Stomach (tissue), 4 donors: ENCODE measurements around the gene SARDH.

ENCODE experiments used
- EP300 ChIP-seq: sonication (generic); formaldehyde crosslinking; IDR thresholded peaks from one replicate; pipeline ENCODE4 v1.6.1; 2017; ENCODE audit warnings: antibody characterized with exemption
- POLR2A ChIP-seq, 4 donors: fragments of 450-650 bp; IDR thresholded peaks; one replicate each; pipeline ENCODE4 v1.6.1; 2016; ENCODE audit warnings: antibody characterized with exemption in 4 of 4, control low read depth in 2 of 4, mild to moderate bottlenecking in 1 of 4, moderate library complexity in 1 of 4
- POLR2AphosphoS5 ChIP-seq, 3 donors: sonication (generic); formaldehyde crosslinking; IDR thresholded peaks; one replicate each; pipeline ENCODE4 v1.6.1; 2016; ENCODE audit warnings: antibody characterized with exemption in 3 of 3
- TF ChIP-seq, protein P1 (sequence below), 7 experiments: fragments of 450-650 bp in 4 of 7; fragments of 200-600 bp in 3 of 7; sonication (generic) in 3 of 7; IDR thresholded peaks; one replicate each; pipeline ENCODE4 v1.5.1; 2016 to 2019; ENCODE audit warnings: antibody characterized with exemption in 7 of 7, control low read depth in 2 of 7, mild to moderate bottlenecking in 1 of 7

DNA sequence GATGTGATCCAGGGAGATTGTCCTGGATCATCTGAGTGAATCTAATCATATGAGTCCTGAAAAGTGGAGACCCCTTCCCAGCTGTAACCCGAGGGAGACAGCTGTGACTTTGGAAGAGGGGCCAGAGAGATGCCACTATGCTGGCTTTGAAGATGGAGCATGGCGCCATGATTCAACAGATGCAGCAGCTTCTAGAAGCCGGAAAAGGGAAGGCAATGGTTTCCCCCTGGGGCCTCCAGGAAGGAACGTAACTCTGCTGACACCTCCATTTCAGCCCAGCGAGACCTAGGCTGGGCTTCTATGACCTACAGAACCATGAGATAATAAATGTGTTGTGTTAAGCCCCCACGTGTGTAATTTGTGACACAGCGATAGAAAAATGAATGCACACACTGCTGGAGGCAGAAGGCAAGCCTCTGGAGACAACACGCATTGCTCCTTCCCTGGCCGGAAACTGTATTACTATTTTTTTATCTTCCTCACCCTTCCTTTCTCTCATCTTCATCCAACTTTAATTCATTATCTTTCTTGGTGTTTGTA is 16.6 kb upstream of the SARDH start:
- TF ChIP-seq, protein P1, sequence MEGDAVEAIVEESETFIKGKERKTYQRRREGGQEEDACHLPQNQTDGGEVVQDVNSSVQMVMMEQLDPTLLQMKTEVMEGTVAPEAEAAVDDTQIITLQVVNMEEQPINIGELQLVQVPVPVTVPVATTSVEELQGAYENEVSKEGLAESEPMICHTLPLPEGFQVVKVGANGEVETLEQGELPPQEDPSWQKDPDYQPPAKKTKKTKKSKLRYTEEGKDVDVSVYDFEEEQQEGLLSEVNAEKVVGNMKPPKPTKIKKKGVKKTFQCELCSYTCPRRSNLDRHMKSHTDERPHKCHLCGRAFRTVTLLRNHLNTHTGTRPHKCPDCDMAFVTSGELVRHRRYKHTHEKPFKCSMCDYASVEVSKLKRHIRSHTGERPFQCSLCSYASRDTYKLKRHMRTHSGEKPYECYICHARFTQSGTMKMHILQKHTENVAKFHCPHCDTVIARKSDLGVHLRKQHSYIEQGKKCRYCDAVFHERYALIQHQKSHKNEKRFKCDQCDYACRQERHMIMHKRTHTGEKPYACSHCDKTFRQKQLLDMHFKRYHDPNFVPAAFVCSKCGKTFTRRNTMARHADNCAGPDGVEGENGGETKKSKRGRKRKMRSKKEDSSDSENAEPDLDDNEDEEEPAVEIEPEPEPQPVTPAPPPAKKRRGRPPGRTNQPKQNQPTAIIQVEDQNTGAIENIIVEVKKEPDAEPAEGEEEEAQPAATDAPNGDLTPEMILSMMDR (IDR thresholded peaks at IDR 0.05): no peak
- TF ChIP-seq POLR2A (IDR thresholded peaks at IDR 0.05): no peak
- no peak for TF ChIP-seq POLR2AphosphoS5 (IDR thresholded peaks at IDR 0.05)
- TF ChIP-seq EP300: no peak
